ENCODE data around the gene HRNR. TPM values are rescaled to one million over a fixed set of nuclear protein-coding genes. Genes with fewer than 3 reads are reported as not detected.
A peak's percentile ranks its signal among the peaks of the same experiment; 100 is the strongest.

Gene HRNR
- total RNA-seq, 1 donor = not detected

DNA sequence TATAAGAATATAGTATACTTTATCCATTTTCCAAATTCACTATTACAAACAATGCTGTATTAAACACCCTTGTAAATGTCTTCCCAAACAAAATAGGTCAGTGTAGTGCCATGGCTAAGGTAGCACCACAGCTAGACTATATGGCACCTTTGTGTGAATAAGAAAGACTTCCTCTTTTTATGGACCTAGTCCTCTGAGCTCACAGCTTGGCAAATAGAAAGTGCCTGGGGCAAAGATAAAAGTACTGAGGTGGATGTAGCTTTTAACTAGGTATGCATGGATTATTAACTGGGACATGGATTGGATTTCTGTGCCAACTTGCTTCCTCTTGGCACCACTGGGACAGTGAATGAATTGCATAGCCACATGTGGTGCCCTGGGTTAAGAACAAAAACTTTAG lies 25.0 kb downstream of the HRNR start:
- no peak for DNase-seq (ENCODE audit: low read depth)
- H3K4me3 ChIP-seq (ENCODE audit: low read depth, low read length) = no peak overlapping the region
- TF ChIP-seq, protein P1, sequence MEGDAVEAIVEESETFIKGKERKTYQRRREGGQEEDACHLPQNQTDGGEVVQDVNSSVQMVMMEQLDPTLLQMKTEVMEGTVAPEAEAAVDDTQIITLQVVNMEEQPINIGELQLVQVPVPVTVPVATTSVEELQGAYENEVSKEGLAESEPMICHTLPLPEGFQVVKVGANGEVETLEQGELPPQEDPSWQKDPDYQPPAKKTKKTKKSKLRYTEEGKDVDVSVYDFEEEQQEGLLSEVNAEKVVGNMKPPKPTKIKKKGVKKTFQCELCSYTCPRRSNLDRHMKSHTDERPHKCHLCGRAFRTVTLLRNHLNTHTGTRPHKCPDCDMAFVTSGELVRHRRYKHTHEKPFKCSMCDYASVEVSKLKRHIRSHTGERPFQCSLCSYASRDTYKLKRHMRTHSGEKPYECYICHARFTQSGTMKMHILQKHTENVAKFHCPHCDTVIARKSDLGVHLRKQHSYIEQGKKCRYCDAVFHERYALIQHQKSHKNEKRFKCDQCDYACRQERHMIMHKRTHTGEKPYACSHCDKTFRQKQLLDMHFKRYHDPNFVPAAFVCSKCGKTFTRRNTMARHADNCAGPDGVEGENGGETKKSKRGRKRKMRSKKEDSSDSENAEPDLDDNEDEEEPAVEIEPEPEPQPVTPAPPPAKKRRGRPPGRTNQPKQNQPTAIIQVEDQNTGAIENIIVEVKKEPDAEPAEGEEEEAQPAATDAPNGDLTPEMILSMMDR (IDR thresholded peaks at IDR 0.05; ENCODE audit: insufficient read depth, low read length) = no peak

DNA sequence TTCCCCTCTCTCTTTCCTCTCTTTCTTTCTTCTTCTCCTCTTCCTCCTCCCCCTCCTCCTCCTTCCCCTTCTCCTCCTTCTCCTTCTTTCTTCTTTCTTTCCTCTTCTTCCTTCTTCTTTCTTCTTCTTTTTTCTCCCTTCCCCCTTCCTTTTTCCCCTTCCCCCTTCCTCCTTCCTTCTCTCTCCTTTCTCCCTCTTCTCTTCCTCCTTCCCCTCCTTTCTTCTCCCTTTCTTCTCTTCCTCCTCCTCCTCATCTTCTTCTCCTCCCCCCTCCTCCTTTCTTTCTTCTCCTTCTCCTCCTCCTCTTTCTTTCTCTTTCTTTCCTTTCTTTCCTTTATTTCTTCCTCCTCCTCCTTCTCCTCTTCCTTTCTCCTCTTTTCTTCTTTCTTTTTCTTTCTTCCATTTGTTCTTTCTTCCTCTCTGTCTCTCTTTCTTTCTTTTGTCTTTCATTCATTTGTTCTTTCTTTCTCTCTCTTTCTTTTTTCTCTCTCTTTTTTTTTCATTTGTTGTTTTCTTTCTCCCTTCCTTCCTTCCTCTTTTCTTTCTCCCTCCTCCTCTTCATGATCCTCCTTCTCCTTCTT lies 26.5 kb downstream of the HRNR start:
- TF ChIP-seq, protein P1 (IDR thresholded peaks at IDR 0.05; ENCODE audit: insufficient read depth, low read length) = no peak
- no peak for DNase-seq (ENCODE audit: low read depth)
- no peak overlapping the region for H3K4me3 ChIP-seq (ENCODE audit: low read depth, low read length)

- TF ChIP-seq, protein P1 (IDR thresholded peaks at IDR 0.05; ENCODE audit: insufficient read depth, low read length) = no peak
- H3K4me3 ChIP-seq (ENCODE audit: low read depth, low read length) = no peak overlapping the region
- DNase-seq (ENCODE audit: low read depth) = no peak
Measured at GRCh38 chr1:152191711-152192110, 32.3 kb downstream of the HRNR start.

DNA sequence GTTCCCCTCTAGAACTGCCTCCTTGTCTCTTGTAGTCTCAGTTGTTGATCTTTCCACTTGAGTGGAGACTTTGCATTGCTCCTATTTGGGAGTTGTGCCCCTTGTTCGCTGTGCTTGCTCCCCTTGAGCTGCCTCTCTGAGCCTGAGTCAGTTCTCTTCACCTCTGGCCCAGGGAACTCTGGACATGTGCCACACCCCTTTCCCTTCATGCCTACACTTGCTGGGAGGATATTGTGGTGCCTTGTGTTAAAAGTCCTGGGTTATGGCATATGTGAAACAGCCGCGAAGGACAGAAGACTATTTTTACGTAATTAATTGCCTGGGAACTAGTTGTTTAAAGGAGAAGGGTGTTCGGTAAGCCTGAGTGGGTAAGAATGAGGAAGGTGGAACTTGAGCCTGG lies 32.7 kb downstream of the HRNR start:
- H3K4me3 ChIP-seq (ENCODE audit: low read depth, low read length) = no peak overlapping the region
- DNase-seq (ENCODE audit: low read depth) = no peak
- TF ChIP-seq, protein P1 (IDR thresholded peaks at IDR 0.05; ENCODE audit: insufficient read depth, low read length) = no peak

DNA sequence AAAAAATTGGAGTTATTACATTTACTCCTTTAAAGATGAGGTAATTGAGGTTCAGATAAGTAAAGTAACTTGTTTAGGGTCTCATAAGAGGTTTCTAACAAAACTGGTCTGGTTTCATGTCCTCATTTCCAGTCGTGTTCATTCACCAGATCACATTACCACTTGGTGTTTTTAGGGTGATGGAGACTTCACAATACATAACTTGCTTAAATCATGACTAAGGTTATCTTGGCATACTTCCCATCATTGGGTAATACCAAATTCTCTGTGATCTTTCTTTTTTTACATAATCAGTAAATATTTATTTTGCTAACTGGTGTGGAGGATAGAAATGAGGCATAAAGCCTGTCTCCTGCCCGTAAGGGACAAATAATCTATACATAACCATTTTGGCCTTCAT lies 33.4 kb downstream of the HRNR start:
- peak; percentile 68 for DNase-seq (ENCODE audit: low read depth)
- H3K4me3 ChIP-seq (ENCODE audit: low read depth, low read length) = no peak overlapping the region

DNA sequence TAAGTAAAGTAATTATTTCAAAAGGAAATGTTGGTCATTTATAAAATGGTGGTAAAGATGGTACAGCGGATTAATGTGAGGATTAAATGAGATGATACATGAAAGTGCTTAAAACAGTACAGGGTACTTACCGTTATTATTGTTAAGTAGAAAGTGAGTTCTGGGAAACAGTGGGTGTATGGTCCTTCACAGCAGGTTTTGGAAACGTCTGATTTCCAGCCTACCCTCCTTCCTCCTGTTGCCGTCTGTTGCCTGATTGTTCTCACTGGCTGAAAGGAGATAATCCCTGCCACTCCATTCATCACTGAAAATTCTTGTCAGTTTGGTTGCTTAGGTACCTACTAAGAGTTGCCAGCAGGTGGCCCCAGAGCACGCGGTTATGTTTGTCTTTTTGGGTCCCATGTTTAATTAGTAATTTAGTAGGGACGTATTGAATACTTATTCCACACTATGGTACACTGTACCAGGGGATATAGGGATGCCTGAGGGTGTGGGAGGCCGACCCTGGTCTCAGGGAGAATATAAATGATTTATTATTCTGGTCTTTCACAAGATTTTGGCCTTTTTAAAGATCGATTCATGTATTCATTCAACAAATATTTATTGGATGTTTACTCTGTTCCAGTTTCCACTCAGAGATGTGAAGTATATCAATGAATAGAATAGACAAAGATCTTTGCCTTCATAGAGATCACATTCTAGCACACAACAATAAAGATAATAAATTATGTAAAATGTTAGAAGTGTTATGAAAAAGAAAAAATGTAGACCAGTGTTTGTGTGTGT lies 34.1 kb downstream of the HRNR start:
- peak overlapping the region; percentile 65 for H3K4me3 ChIP-seq (ENCODE audit: low read depth, low read length)
- DNase-seq (ENCODE audit: low read depth) = peak; percentile 74
- TF ChIP-seq, protein P1 (IDR thresholded peaks at IDR 0.05; ENCODE audit: insufficient read depth, low read length) = peak; percentile 84

More for the DNA sequence above, 33.4 kb downstream of the HRNR start:
- TF ChIP-seq, protein P1 (IDR thresholded peaks at IDR 0.05; ENCODE audit: insufficient read depth, low read length) = no peak

All from fibroblast of the aortic adventitia (primary cell).